AG10803 (cell line): ENCODE results near the gene ZSWIM4.

Source experiments
- DNase-seq: peaks from one replicate; pipeline ENCODE4 v3.0.0; 2010; ENCODE audit warnings: low read depth
- H3K4me3 ChIP-seq: 2 replicates; pipeline ENCODE4 v1.5.1; 2011; ENCODE audit warnings: mild to moderate bottlenecking, low read length, control low read depth
- TF ChIP-seq, protein P1 (sequence below): conservative IDR thresholded peaks from 2 replicates; pipeline ENCODE4 v1.5.1; 2011; ENCODE audit warnings: mild to moderate bottlenecking, low read length, control low read depth, inconsistent platforms

Gene ZSWIM4

DNA sequence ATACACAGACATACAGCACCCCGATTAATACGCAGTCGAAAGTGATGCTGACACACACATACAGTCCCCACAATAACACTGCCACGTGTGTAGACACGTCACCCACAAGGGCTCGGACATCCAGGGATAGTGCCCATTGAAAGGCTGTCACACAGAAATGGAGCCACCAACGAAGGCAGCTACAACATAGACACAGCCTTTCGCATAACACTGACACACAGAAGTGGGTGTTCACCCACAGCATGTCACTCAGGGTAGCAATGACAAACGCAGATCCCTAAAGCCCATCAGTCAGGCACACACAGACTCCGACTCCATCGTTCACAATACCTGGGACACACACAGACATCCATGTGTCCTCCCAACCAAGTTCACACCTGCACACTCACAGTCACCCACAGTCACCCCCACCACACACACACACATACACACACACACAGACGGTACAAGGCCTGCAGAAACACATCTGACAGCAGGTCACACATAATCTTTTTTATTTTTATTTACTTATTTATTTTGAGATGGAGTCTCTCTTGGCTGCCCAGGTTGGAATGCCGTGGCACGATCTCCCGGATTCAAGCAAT, 71.3 kb downstream of the ZSWIM4 start:
- TF ChIP-seq, protein P1, sequence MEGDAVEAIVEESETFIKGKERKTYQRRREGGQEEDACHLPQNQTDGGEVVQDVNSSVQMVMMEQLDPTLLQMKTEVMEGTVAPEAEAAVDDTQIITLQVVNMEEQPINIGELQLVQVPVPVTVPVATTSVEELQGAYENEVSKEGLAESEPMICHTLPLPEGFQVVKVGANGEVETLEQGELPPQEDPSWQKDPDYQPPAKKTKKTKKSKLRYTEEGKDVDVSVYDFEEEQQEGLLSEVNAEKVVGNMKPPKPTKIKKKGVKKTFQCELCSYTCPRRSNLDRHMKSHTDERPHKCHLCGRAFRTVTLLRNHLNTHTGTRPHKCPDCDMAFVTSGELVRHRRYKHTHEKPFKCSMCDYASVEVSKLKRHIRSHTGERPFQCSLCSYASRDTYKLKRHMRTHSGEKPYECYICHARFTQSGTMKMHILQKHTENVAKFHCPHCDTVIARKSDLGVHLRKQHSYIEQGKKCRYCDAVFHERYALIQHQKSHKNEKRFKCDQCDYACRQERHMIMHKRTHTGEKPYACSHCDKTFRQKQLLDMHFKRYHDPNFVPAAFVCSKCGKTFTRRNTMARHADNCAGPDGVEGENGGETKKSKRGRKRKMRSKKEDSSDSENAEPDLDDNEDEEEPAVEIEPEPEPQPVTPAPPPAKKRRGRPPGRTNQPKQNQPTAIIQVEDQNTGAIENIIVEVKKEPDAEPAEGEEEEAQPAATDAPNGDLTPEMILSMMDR, result no peak
- DNase-seq, result no peak
- peak overlapping the region; percentile 63 for H3K4me3 ChIP-seq

GRCh38 chr19:13868663-13869062, 73.4 kb downstream of the ZSWIM4 start:
- DNase-seq, result no peak
- TF ChIP-seq, protein P1, result no peak

DNA sequence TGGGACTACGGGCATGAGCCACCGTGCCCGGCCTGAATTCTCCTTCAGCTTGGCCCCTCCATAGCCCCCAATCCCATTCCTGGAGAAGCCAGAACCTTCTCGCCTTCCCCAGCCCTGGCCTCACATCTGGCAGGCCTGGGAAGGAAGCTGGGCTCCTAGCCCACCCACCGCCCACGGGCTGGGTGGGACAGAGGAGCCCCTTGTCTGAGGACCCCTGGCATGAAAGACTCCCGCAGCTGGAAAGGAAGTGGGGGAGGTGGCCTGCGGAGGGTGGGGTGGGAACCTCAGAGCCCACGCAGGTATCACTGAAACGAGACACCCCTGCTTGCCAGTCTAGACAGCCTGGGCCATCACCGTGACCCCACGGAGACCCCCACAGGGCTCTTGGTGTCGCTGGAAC, 74.0 kb downstream of the ZSWIM4 start:
- TF ChIP-seq, protein P1, result no peak

More at GRCh38 chr19:13868663-13869062, 73.4 kb downstream of the ZSWIM4 start:
- no peak overlapping the region for H3K4me3 ChIP-seq

DNA sequence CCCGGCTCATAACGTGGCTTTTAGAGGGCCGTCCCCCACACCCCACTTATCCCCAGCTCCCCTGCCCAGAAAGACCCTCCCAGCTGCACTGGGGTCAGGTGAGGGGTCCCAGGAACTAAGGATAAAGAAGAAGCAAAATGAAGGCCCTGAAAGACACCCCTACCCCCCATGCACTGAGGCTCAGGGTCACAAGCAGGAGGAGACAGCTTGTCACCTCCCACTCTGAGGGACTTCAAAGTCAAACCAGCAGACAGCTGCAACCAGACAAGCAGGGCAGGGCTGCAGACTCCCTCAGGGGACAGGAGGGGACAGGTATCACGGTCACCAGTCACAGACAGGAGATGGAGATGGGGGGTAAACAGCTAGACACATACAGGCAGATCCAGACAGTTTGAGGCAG, 75.6 kb downstream of the ZSWIM4 start:
- TF ChIP-seq, protein P1, result no peak
- no peak for DNase-seq
- no peak overlapping the region for H3K4me3 ChIP-seq

More for the DNA sequence above, 74.0 kb downstream of the ZSWIM4 start:
- H3K4me3 ChIP-seq, result no peak overlapping the region
- DNase-seq, result no peak

GRCh38 chr19:13872339-13872694, 77.1 kb downstream of the ZSWIM4 start:
- no peak overlapping the region; the same call in 1 of the 2 replicates for H3K4me3 ChIP-seq
- TF ChIP-seq, protein P1, result no peak
- no peak for DNase-seq

GRCh38 chr19:13872695-13873389, 77.6 kb downstream of the ZSWIM4 start:
- H3K4me3 ChIP-seq, result peak overlapping the region; percentile 46
- no peak for DNase-seq
- TF ChIP-seq, protein P1, result peak; percentile 18; the same call in 1 of the 2 replicates
